HepG2 (cell line): ENCODE data around the gene ST6GALNAC2. TPM values are rescaled to one million over a fixed set of nuclear protein-coding genes. Genes with fewer than 3 reads are reported as not detected.

Experiments
- ATAC-seq: fragments of 200-7000 bp; cut with Tn5 transposase; 3 replicates; pipeline ENCODE4 v1.9.1; 2020; ENCODE audit warnings: mild to moderate bottlenecking, moderate library complexity
- BruUV-seq: library from RNA; stranded (reverse); fragments of 400-500 nt; replicated peaks from 2 replicates; lab custom pipeline; 2021; lab: Mats Ljungman, UMichigan
- CTCF ChIA-PET: fragments of 300-600 bp; formaldehyde crosslinking; extraction: SDS; loops from one replicate; lab custom pipeline; 2021; ENCODE audit warnings: low total read pairs, inconsistent platforms, low intra/inter-chr PET ratio; lab: Yijun Ruan, JAX
- POLR2A ChIA-PET: fragments of 350-600 bp; sonication (Branson Sonifier 250); formaldehyde crosslinking; loops from one replicate; lab custom pipeline; 2020; ENCODE audit warnings: antibody characterized with exemption, inconsistent platforms; lab: Yijun Ruan, JAX
- DNase-seq: peaks from one replicate; pipeline ENCODE4 v3.0.0-alpha.2; 2015; ENCODE audit warnings: low spot score
- FAIRE-seq: peaks from 3 replicates; lab custom pipeline; 2011; peaks lifted over from hg19 to GRCh38; lab: Jason Lieb, UNC
- H2AFZ ChIP-seq: one replicate; pipeline ENCODE4 v1.6.1; 2011; ENCODE audit warnings: low read length, inconsistent platforms
- H3K27ac ChIP-seq: fragments of 300-600 bp; 3 replicates; pipeline ENCODE4 v1.8.0; 2011; ENCODE audit warnings: mixed run types, mild to moderate bottlenecking, mixed read lengths, low read length, inconsistent platforms; ENCODE audit not compliant: insufficient read depth; ENCODE audit errors: extremely low read length
- H3K27me3 ChIP-seq, 2 experiments: fragments of 200-600 bp in 1 of 2; 2 replicates in 1 of 2; 3 replicates in 1 of 2; pipeline versions ENCODE4 v1.6.0 to v1.8.0; 2011; ENCODE audit warnings: low read length in 2 of 2, mild to moderate bottlenecking in 2 of 2, moderate library complexity in 2 of 2, inconsistent platforms in 1 of 2; ENCODE audit not compliant: insufficient read depth in 2 of 2, control insufficient read depth in 1 of 2
- H3K36me3 ChIP-seq, 2 experiments: fragments of 200-600 bp in 1 of 2; replicated peaks in 1 of 2; 2 replicates in 1 of 2; 3 replicates in 1 of 2; pipeline versions ENCODE4 v1.5.1 to v1.8.0; 2011; ENCODE audit warnings: low read length in 2 of 2, inconsistent platforms in 1 of 2; ENCODE audit not compliant: insufficient read depth in 2 of 2, control insufficient read depth in 1 of 2
- H3K4me1 ChIP-seq: 2 replicates; pipeline ENCODE4 v1.5.1; 2012; ENCODE audit warnings: low read length, inconsistent platforms; ENCODE audit not compliant: insufficient read depth
- H3K4me2 ChIP-seq: 2 replicates; pipeline ENCODE4 v1.6.0; 2011; ENCODE audit warnings: low read depth, low read length, inconsistent platforms
- H3K4me3 ChIP-seq, 3 experiments: fragments of 200-600 bp in 1 of 3; sonication (generic), shearing (Covaris generic) in 1 of 3; replicated peaks in 1 of 3; 2 replicates each; pipeline ENCODE4 v1.5.1; 2011 to 2016; ENCODE audit warnings: low read length in 3 of 3, inconsistent platforms in 2 of 3, low read depth in 2 of 3, mild to moderate bottlenecking in 2 of 3, control low read depth in 1 of 3, mixed read lengths in 1 of 3; ENCODE audit not compliant: insufficient read depth in 1 of 3
- H3K79me2 ChIP-seq: one replicate; pipeline ENCODE4 v1.6.1; 2011; ENCODE audit warnings: low read length, inconsistent platforms; ENCODE audit not compliant: insufficient read depth
- H3K9ac ChIP-seq: 2 replicates; pipeline ENCODE4 v1.6.0; 2011; ENCODE audit warnings: mild to moderate bottlenecking, low read depth, low read length, inconsistent platforms; ENCODE audit not compliant: insufficient read depth
- H3K9me3 ChIP-seq: 2 replicates; pipeline ENCODE4 v1.5.1; 2012; ENCODE audit warnings: mild to moderate bottlenecking, low read length
- H4K20me1 ChIP-seq: 2 replicates; pipeline ENCODE4 v1.6.0; 2011; ENCODE audit warnings: inconsistent platforms, mild to moderate bottlenecking, low read length, moderate library complexity; ENCODE audit not compliant: insufficient read depth
- NFYB ChIP-seq: sonication (generic); formaldehyde crosslinking; IDR thresholded peaks from 2 replicates; pipeline ENCODE4 v1.4.0; 2020; ENCODE audit warnings: missing genetic modification reagents
- NR2C2 ChIP-seq: sonication (generic); formaldehyde crosslinking; IDR thresholded peaks from 2 replicates; pipeline ENCODE4 v1.4.0; 2020; ENCODE audit warnings: missing genetic modification reagents, mild to moderate bottlenecking, moderate library complexity, borderline replicate concordance
- NR2F1 ChIP-seq, 2 experiments: fragments of 450-650 bp in 1 of 2; formaldehyde crosslinking in 1 of 2; IDR thresholded peaks; 2 replicates each; pipeline versions ENCODE4 v1.5.0 to v1.6.1; 2016 to 2020; ENCODE audit warnings: mild to moderate bottlenecking in 1 of 2, missing compliant biosample characterization in 1 of 2, missing genetic modification reagents in 1 of 2, moderate library complexity in 1 of 2
- NR2F2 ChIP-seq: IDR thresholded peaks from 2 replicates; pipeline ENCODE4 v1.6.1; 2012; ENCODE audit warnings: low read depth, inconsistent platforms, borderline replicate concordance
- NR2F6 ChIP-seq, 2 experiments: IDR thresholded peaks; 2 replicates each; pipeline ENCODE4 v1.6.1; 2016; ENCODE audit warnings: antibody characterized with exemption in 1 of 2, mild to moderate bottlenecking in 1 of 2
- WIZ ChIP-seq: sonication (generic); formaldehyde crosslinking; IDR thresholded peaks from 2 replicates; pipeline ENCODE4 v1.5.1; 2020; ENCODE audit warnings: mild to moderate bottlenecking, missing genetic modification reagents
- ZNF17 ChIP-seq: sonication (generic); formaldehyde crosslinking; IDR thresholded peaks from 2 replicates; pipeline ENCODE4 v1.5.0; 2020; ENCODE audit warnings: mild to moderate bottlenecking, missing genetic modification reagents
- ZNF18 ChIP-seq: sonication (generic); formaldehyde crosslinking; IDR thresholded peaks from 2 replicates; pipeline ENCODE4 v1.8.0; 2022; ENCODE audit warnings: mild to moderate bottlenecking, missing genetic modification reagents; ENCODE audit not compliant: insufficient replicate concordance
- ZNF510 ChIP-seq: sonication (generic); formaldehyde crosslinking; IDR thresholded peaks from 2 replicates; pipeline ENCODE4 v1.4.0; 2020; ENCODE audit warnings: low read depth, mild to moderate bottlenecking, missing genetic modification reagents
- ZNF615 ChIP-seq: sonication (generic); formaldehyde crosslinking; IDR thresholded peaks from 2 replicates; pipeline ENCODE4 v1.5.0; 2020; ENCODE audit warnings: mild to moderate bottlenecking, missing genetic modification reagents, borderline replicate concordance
- ZNF747 ChIP-seq: sonication (generic); formaldehyde crosslinking; IDR thresholded peaks from 2 replicates; pipeline ENCODE4 v1.8.1; 2023; ENCODE audit warnings: missing genetic modification reagents, mild to moderate bottlenecking, borderline replicate concordance
- in situ Hi-C: cut with HindIII; loops from 2 replicates; pipeline ENCODE4 v1.10.0; 2017; ENCODE audit warnings: low pct_unique_long_range_greater_than_20kb; ENCODE audit not compliant: extremely low pct_ligation_motif_present
- intact Hi-C: fragments of 100-400 bp; cut with micrococcal nuclease; formaldehyde crosslinking; loops from one replicate; pipeline ENCODE4 v1.10.0; 2022; ENCODE audit not compliant: unreplicated experiment
- polyA plus RNA-seq, 8 experiments: library from polyadenylated mRNA; depleted of rRNA in 3 of 8; stranded (reverse) in 7 of 8; unstranded in 1 of 8; fragments of >200 nt; fragmentation: Illumina TruSeq in 4 of 8; extraction: Trizol in 4 of 8; gene quantifications; 2 replicates each; pipeline versions ENCODE4 v1.2.1 to v1.2.3, GENCODE V29; 2011 to 2016; ENCODE audit warnings: low read depth in 4 of 8, missing spikeins in 1 of 8, mixed read lengths in 1 of 8; ENCODE audit not compliant: insufficient read depth in 1 of 8
- total RNA-seq, 5 experiments: library from RNA; depleted of rRNA; stranded (reverse); fragments of >200 nt; fragmentation: Illumina TruSeq; extraction: Trizol; gene quantifications; 2 replicates each; pipeline ENCODE4 v1.2.3, GENCODE V29; 2016; ENCODE audit warnings: low read depth in 1 of 5

The ST6GALNAC2 gene
- total and polyA plus RNA-seq, 2 of the 13 experiments (the other 11 are each of a cell fraction or from before 2014, with no cell fraction given): 0.12 to 0.49 TPM

- ATAC-seq: no peak
- no peak overlapping the region for H3K4me2 ChIP-seq
- H3K27me3 ChIP-seq: peaks cover 9 to 39% of the 10 kb centered on the region in 2 experiments; a peak in 4 of 5 replicates
- H3K27ac ChIP-seq: no peak overlapping the region
- in situ Hi-C loops: no loop called here
- H3K9ac ChIP-seq: no peak overlapping the region
- no peaks in the 10 kb centered on the region for H3K79me2 ChIP-seq
- no TSS peak for BruUV-seq
- intact Hi-C loops: loop anchor here (5.0 kb wide), 1 partner anchor 36 kb away; no protein-coding TSS in a partner anchor
- H3K4me3 ChIP-seq: no peak overlapping the region
- H3K36me3 ChIP-seq: no peaks in the 10 kb centered on the region
- CTCF ChIA-PET: no interaction called here
- no peaks in the 10 kb centered on the region for H4K20me1 ChIP-seq
- TF ChIP-seq WIZ (no peak), NR2F6 (IDR thresholded peaks at IDR 0.05) (peak; percentile 61), NR2F6 (CRISPR knock-in tag; IDR thresholded peaks at IDR 0.05) (peak; percentile 36; the same call in 1 of the 2 replicates), ZNF615 (no peak), ZNF17 (CRISPR knock-in tag) (no peak), NR2F1 (CRISPR knock-in tag; IDR thresholded peaks at IDR 0.05) (peak in 1 of 2 experiments; percentile 31; a peak in 1 of 4 replicates), ZNF747 (CRISPR knock-in tag) (no peak), NR2F2 (peak; percentile 48; the same call in 1 of the 2 replicates), ZNF18 (CRISPR knock-in tag) (peak; percentile 33), ZNF510 (CRISPR knock-in tag) (0 out of 2 replicates have a peak, but pooled peaks have one; percentile 25), NFYB (no peak), NR2C2 (CRISPR knock-in tag) (no peak)
- TF ChIP-seq, all 625 proteins: peak for 5
- H2AFZ ChIP-seq: no peak overlapping the region
- peak; percentile 23 for FAIRE-seq
- no peaks in the 10 kb centered on the region for H3K9me3 ChIP-seq
- H3K4me1 ChIP-seq: peaks cover 47% of the 10 kb centered on the region
- no peak for DNase-seq
- POLR2A ChIA-PET: interaction anchor here (0.7 kb wide), 1 partner anchor 1560 kb away, joined by 3 read pairs; no protein-coding TSS in a partner anchor
Measured at GRCh38 chr17:76588182-76588581, 2.5 kb upstream of the ST6GALNAC2 start.
